Activated naive CD8-positive, alpha-beta T cell treated with anti-CD3 and anti-CD28 coated beads, Interleukin-2, amount 50 U/mL, for 24 hours (primary cell): ENCODE measurements around the gene NEDD4L.
"Not testable (repeated sequence)": the region's sequence is repeated elsewhere in the genome, so short reads cannot be mapped to it uniquely, and the experiment has no call there.

Experiments used
- ATAC-seq: fragments of 150-1000 bp; cut with Tn5 transposase; one replicate; pipeline ENCODE4 v1.10.0; 2021
- DNase-seq: peaks from one replicate; pipeline ENCODE4 v3.0.0; 2021
- H3K27ac Mint-ChIP-seq: one replicate; pipeline ENCODE4 v1.8.0; 2021; ENCODE audit warnings: mild to moderate bottlenecking, mixed read lengths
- H3K27me3 Mint-ChIP-seq: one replicate; pipeline ENCODE4 v1.8.0; 2021; ENCODE audit warnings: mixed read lengths
- H3K36me3 Mint-ChIP-seq: one replicate; pipeline ENCODE4 v1.8.0; 2021; ENCODE audit warnings: low read depth, mixed read lengths
- H3K4me1 Mint-ChIP-seq: one replicate; pipeline ENCODE4 v1.8.0; 2021; ENCODE audit warnings: mixed read lengths
- H3K4me3 Mint-ChIP-seq: one replicate; pipeline ENCODE4 v1.8.0; 2021; ENCODE audit warnings: mild to moderate bottlenecking, moderate library complexity, mixed read lengths
- H3K9me3 Mint-ChIP-seq: one replicate; pipeline ENCODE4 v1.8.0; 2021; ENCODE audit warnings: mixed read lengths

The NEDD4L gene

GRCh38 chr18:58282872-58283271 is 238.8 kb downstream of the NEDD4L start:
- not testable (repeated sequence) for H3K27me3 Mint-ChIP-seq, H3K4me1 Mint-ChIP-seq

GRCh38 chr18:58284699-58285448 is 240.8 kb downstream of the NEDD4L start:
- ATAC-seq (no peak), DNase-seq (no peak)
- H3K4me1 Mint-ChIP-seq = peaks cover 4% of the 10 kb centered on the region
- no peaks in the 10 kb centered on the region for H3K27me3 Mint-ChIP-seq
- H3K9me3 Mint-ChIP-seq = no peaks in the 10 kb centered on the region
- H3K4me3 Mint-ChIP-seq = no peak overlapping the region
- H3K27ac Mint-ChIP-seq = no peak overlapping the region
- no peaks in the 10 kb centered on the region for H3K36me3 Mint-ChIP-seq

More at GRCh38 chr18:58282872-58283271, 238.8 kb downstream of the NEDD4L start:
- not testable (repeated sequence) for H3K9me3 Mint-ChIP-seq, H3K27ac Mint-ChIP-seq, DNase-seq, H3K36me3 Mint-ChIP-seq, H3K4me3 Mint-ChIP-seq, ATAC-seq

GRCh38 chr18:58285449-58286130 is 241.6 kb downstream of the NEDD4L start:
- no peaks in the 10 kb centered on the region for H3K9me3 Mint-ChIP-seq
- H3K27ac Mint-ChIP-seq = no peak overlapping the region
- peaks cover 4% of the 10 kb centered on the region for H3K4me1 Mint-ChIP-seq
- no peaks in the 10 kb centered on the region for H3K36me3 Mint-ChIP-seq
- DNase-seq (no peak), ATAC-seq (no peak)
- no peak overlapping the region for H3K4me3 Mint-ChIP-seq
- no peaks in the 10 kb centered on the region for H3K27me3 Mint-ChIP-seq

GRCh38 chr18:58286632-58287352 is 242.8 kb downstream of the NEDD4L start:
- Mint-ChIP-seq H3K4me1 (peaks cover 4% of the 10 kb centered on the region), H3K4me3 (no peak overlapping the region), H3K9me3 (no peaks in the 10 kb centered on the region), H3K27me3 (no peaks in the 10 kb centered on the region), H3K36me3 (no peaks in the 10 kb centered on the region), H3K27ac (no peak overlapping the region)
- ATAC-seq = no peak
- DNase-seq = no peak

GRCh38 chr18:58287353-58288274 is 243.6 kb downstream of the NEDD4L start:
- DNase-seq = no peak
- Mint-ChIP-seq H3K27ac (no peak overlapping the region), H3K36me3 (no peaks in the 10 kb centered on the region), H3K4me3 (no peak overlapping the region), H3K27me3 (no peaks in the 10 kb centered on the region), H3K4me1 (peaks cover 4% of the 10 kb centered on the region), H3K9me3 (no peaks in the 10 kb centered on the region)
- ATAC-seq = no peak

- Mint-ChIP-seq H3K27ac (no peak overlapping the region), H3K4me1 (peaks cover 10% of the 10 kb centered on the region), H3K36me3 (no peaks in the 10 kb centered on the region), H3K27me3 (no peaks in the 10 kb centered on the region), H3K4me3 (no peak overlapping the region), H3K9me3 (no peaks in the 10 kb centered on the region)
- DNase-seq (no peak), ATAC-seq (peak; percentile 69)
Observed at GRCh38 chr18:58288921-58289797, 245.1 kb downstream of the NEDD4L start.

GRCh38 chr18:58290116-58290695 is 246.2 kb downstream of the NEDD4L start:
- no peak for DNase-seq
- Mint-ChIP-seq H3K4me1 (peaks cover 15% of the 10 kb centered on the region), H3K4me3 (no peak overlapping the region), H3K27ac (no peak overlapping the region), H3K9me3 (no peaks in the 10 kb centered on the region), H3K27me3 (no peaks in the 10 kb centered on the region), H3K36me3 (no peaks in the 10 kb centered on the region)
- ATAC-seq = no peak

- DNase-seq (no peak), ATAC-seq (no peak)
- Mint-ChIP-seq H3K27ac (no peak overlapping the region), H3K4me1 (peaks cover 15% of the 10 kb centered on the region), H3K4me3 (no peak overlapping the region), H3K27me3 (no peaks in the 10 kb centered on the region), H3K9me3 (no peaks in the 10 kb centered on the region), H3K36me3 (no peaks in the 10 kb centered on the region)
Observed at GRCh38 chr18:58291131-58291530, 247.1 kb downstream of the NEDD4L start.

GRCh38 chr18:58292638-58293037 is 248.6 kb downstream of the NEDD4L start:
- Mint-ChIP-seq H3K4me3 (no peak overlapping the region), H3K27ac (no peak overlapping the region), H3K4me1 (peaks cover 22% of the 10 kb centered on the region), H3K36me3 (no peaks in the 10 kb centered on the region), H3K27me3 (no peaks in the 10 kb centered on the region), H3K9me3 (no peaks in the 10 kb centered on the region)
- ATAC-seq (no peak), DNase-seq (no peak)

- Mint-ChIP-seq H3K27me3 (no peaks in the 10 kb centered on the region), H3K4me1 (peaks cover 49% of the 10 kb centered on the region), H3K27ac (peak overlapping the region; percentile 0), H3K4me3 (no peak overlapping the region), H3K36me3 (no peaks in the 10 kb centered on the region), H3K9me3 (no peaks in the 10 kb centered on the region)
- no peak for DNase-seq
- ATAC-seq = peak; percentile 89
Observed at GRCh38 chr18:58297198-58297597, 253.2 kb downstream of the NEDD4L start.

GRCh38 chr18:58298251-58299134 is 254.5 kb downstream of the NEDD4L start:
- Mint-ChIP-seq H3K4me1 (peaks cover 62% of the 10 kb centered on the region), H3K4me3 (no peak overlapping the region), H3K36me3 (no peaks in the 10 kb centered on the region), H3K27ac (no peak overlapping the region), H3K9me3 (no peaks in the 10 kb centered on the region), H3K27me3 (no peaks in the 10 kb centered on the region)
- ATAC-seq (no peak), DNase-seq (no peak)

- Mint-ChIP-seq H3K27me3 (no peaks in the 10 kb centered on the region), H3K4me1 (peaks cover 63% of the 10 kb centered on the region), H3K9me3 (no peaks in the 10 kb centered on the region)
Observed at GRCh38 chr18:58299135-58299473, 255.1 kb downstream of the NEDD4L start.

More at GRCh38 chr18:58299135-58299473, 255.1 kb downstream of the NEDD4L start:
- DNase-seq (no peak), ATAC-seq (no peak)
- H3K4me3 Mint-ChIP-seq = no peak overlapping the region
- no peaks in the 10 kb centered on the region for H3K36me3 Mint-ChIP-seq
- H3K27ac Mint-ChIP-seq = no peak overlapping the region
